HAP-1 (cell line): ENCODE data around the gene GABARAPL2.
A peak's percentile ranks its signal among the peaks of the same experiment; 100 is the strongest.
"Not testable (repeated sequence)": the region's sequence is repeated elsewhere in the genome, so short reads cannot be mapped to it uniquely, and the experiment has no call there.

Experiments used
- DNase-seq, 2 experiments: peaks; one replicate each; pipeline ENCODE4 v3.0.0-alpha.2; 2016 to 2020; ENCODE audit warnings: low spot score in 2 of 2
- H3K27me3 ChIP-seq: fragments of 250-450 bp; sonication (Bioruptor Pico); 2 replicates; pipeline ENCODE4 v1.5.1; 2020; ENCODE audit warnings: low read depth, mild to moderate bottlenecking, moderate library complexity
- H3K36me3 ChIP-seq: fragments of 250-450 bp; sonication (Bioruptor Pico); replicated peaks from 2 replicates; pipeline ENCODE4 v1.5.1; 2020; ENCODE audit warnings: mild to moderate bottlenecking
- H3K4me1 ChIP-seq: fragments of 250-450 bp; sonication (Bioruptor Pico); 2 replicates; pipeline ENCODE4 v1.5.1; 2020; ENCODE audit warnings: mild to moderate bottlenecking
- H3K4me3 ChIP-seq: fragments of 250-450 bp; sonication (Bioruptor Pico); 2 replicates; pipeline ENCODE4 v1.5.1; 2020; ENCODE audit warnings: mild to moderate bottlenecking, moderate library complexity
- H3K9me3 ChIP-seq: fragments of 250-450 bp; sonication (Bioruptor Pico); 2 replicates; pipeline ENCODE4 v1.5.1; 2020; ENCODE audit warnings: mild to moderate bottlenecking, moderate library complexity
- in situ Hi-C: fragments of 300-500 bp; cut with MboI; formaldehyde crosslinking; loops from 3 replicates; pipeline ENCODE4 v1.14.3; 2020; ENCODE audit warnings: low sequenced_read_pairs, inconsistent platforms, mixed read lengths

The GABARAPL2 gene

GRCh38 chr16:75538882-75539565 lies 27.2 kb upstream of the GABARAPL2 start:
- in situ Hi-C loops, H3K36me3 ChIP-seq, DNase-seq, H3K4me3 ChIP-seq, H3K4me1 ChIP-seq, H3K27me3 ChIP-seq, H3K9me3 ChIP-seq: not testable (repeated sequence)

- Histone ChIP-seq H3K36me3 (no peaks in the 10 kb centered on the region), H3K4me3 (no peak overlapping the region), H3K9me3 (no peaks in the 10 kb centered on the region), H3K4me1 (no peaks in the 10 kb centered on the region), H3K27me3 (no peaks in the 10 kb centered on the region)
- no peak for DNase-seq
- in situ Hi-C loops, result no loop called here
Observed at GRCh38 chr16:75541236-75541635, 24.9 kb upstream of the GABARAPL2 start.

- H3K4me1 ChIP-seq, H3K9me3 ChIP-seq, H3K27me3 ChIP-seq, H3K4me3 ChIP-seq, H3K36me3 ChIP-seq, in situ Hi-C loops, DNase-seq: not testable (repeated sequence)
Observed at GRCh38 chr16:75542462-75542861, 23.7 kb upstream of the GABARAPL2 start.

- H3K36me3 ChIP-seq, H3K9me3 ChIP-seq, in situ Hi-C loops, DNase-seq, H3K27me3 ChIP-seq, H3K4me3 ChIP-seq, H3K4me1 ChIP-seq: not testable (repeated sequence)
Observed at GRCh38 chr16:75545879-75546278, 20.3 kb upstream of the GABARAPL2 start.

DNA sequence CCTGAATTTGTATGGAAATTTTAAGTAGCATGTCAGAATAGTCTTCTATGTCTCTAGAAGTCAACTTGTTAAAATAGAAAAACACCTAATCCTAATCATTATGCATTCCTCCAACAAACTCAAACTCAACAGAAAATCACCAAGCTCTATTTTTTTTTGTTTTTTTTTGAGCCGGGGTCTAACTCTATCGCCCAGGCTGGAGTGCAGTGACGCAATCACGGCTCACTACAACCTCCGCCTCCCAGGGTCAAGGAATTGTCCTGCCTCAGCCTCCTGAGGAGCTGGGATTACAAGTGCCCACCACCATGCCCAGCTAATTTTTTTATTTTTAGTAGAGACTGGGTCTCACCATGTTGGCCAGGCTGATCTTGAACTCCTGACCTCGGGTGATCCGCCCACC lies 19.9 kb upstream of the GABARAPL2 start:
- Histone ChIP-seq H3K9me3 (no peaks in the 10 kb centered on the region), H3K36me3 (no peaks in the 10 kb centered on the region), H3K4me1 (no peaks in the 10 kb centered on the region), H3K27me3 (no peaks in the 10 kb centered on the region), H3K4me3 (no peak overlapping the region)
- DNase-seq, result no peak
- in situ Hi-C loops, result no loop called here

- H3K27me3 ChIP-seq, H3K9me3 ChIP-seq, H3K4me1 ChIP-seq, DNase-seq, in situ Hi-C loops, H3K4me3 ChIP-seq, H3K36me3 ChIP-seq: not testable (repeated sequence)
Observed at GRCh38 chr16:75548456-75548855, 17.7 kb upstream of the GABARAPL2 start.

DNA sequence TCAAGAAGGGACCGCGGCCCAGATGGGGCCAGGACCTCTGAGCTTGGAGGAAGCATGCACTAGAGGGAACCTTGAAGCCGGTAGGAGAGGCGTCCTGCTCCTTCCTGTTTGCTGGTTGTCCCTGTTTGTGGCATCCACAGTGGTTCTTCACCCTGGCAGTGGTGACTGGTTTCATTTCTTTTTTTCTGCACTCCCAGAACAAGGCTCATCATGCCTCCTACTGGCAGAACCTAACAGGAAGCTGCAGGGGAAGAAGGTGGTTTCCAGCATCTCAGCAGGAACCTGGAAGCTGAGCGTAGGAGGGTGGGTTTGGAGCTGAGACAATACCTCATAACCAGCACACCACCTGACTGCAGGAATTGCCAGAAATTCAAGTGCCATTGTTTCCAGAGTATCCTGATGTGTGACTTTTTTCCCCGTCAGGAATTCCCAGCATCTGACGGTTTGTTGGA lies 15.9 kb upstream of the GABARAPL2 start:
- H3K9me3 ChIP-seq, result no peaks in the 10 kb centered on the region
- no peaks in the 10 kb centered on the region for H3K36me3 ChIP-seq
- no peaks in the 10 kb centered on the region for H3K27me3 ChIP-seq
- peaks cover 5% of the 10 kb centered on the region for H3K4me1 ChIP-seq
- in situ Hi-C loops, result no loop called here
- H3K4me3 ChIP-seq, result no peak overlapping the region
- no peak for DNase-seq

DNA sequence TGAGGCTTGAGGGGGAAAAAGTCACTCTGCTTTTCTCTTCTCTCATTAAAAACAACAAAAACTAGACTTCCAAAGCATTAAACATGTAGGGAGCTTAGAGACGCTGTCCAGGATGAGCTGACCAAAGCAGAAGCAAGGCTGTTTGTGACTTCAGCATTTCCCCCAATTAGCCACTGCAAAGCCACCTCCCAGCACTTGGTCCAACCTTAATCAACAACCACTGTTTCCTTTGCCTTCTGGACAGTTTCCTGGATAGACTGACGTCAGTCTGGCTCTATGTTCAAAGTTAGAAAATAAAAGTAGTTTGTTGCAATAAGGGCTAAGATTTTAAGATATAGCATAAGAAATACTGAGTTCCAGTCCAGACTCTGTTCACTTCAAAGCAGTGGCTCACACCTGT lies 13.2 kb upstream of the GABARAPL2 start:
- Histone ChIP-seq H3K36me3 (no peaks in the 10 kb centered on the region), H3K27me3 (no peaks in the 10 kb centered on the region), H3K4me1 (peaks cover 11% of the 10 kb centered on the region), H3K4me3 (no peak overlapping the region), H3K9me3 (no peaks in the 10 kb centered on the region)
- no peak for DNase-seq
- in situ Hi-C loops, result no loop called here

GRCh38 chr16:75555213-75555706 lies 10.9 kb upstream of the GABARAPL2 start:
- Histone ChIP-seq H3K4me3 (peak overlapping the region; percentile 54), H3K36me3 (no peaks in the 10 kb centered on the region), H3K9me3 (no peaks in the 10 kb centered on the region), H3K27me3 (no peaks in the 10 kb centered on the region), H3K4me1 (peaks cover 27% of the 10 kb centered on the region)
- peak; percentile 80 to 91 for DNase-seq
- in situ Hi-C loops, result no loop called here

DNA sequence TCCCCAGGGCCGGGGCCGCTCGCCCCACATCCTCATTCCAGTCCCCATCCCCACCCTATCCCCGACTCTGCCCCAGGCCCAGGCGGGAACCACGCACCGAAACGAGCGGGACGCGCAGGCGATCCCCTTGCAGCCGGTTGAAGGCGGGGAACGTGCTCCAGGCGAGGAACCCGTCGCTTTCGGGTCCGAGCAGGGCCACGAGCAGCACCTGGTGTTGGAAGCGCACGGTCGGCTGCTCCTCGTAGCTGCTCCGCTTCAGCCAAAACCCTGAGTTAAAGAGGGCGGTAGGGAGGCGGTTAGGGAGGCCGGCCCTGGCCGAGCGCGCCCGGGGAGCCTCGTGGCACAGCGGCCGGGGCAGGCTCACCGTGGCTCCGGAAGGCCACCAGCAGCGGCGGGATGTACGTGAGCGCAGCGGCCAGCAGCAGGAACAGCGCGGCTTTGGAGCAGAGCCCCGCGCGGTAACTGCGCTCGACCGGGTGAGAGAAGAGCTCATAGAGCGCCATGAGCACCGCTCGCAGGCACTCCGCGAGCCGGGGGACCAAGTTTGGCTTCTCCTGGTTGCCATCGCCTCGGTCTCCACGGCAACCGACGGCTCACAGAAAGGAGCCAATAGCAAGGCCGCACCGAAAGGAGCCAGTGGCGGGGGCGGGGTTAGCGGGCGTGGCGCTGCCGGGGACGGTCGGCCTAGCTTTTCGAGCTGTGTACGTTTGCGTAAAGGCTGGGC lies 10.3 kb upstream of the GABARAPL2 start, which contains the start of gene TMEM231:
TMEM231 (minus strand) TSS at position 546 of the 724 bp plus-strand sequence; CDS start at position 503, 43 bp downstream.
- peak within 1 kb of the TSS; percentile 54 for H3K4me3 ChIP-seq
- DNase-seq, result peak; percentile 94 to 99
- H3K4me1 ChIP-seq, result peaks cover 27% of the 10 kb centered on the region
- H3K9me3 ChIP-seq, result no peaks in the 10 kb centered on the region
- in situ Hi-C loops, result no loop called here
- H3K27me3 ChIP-seq, result no peaks in the 10 kb centered on the region
- H3K36me3 ChIP-seq, result no peaks in the 10 kb centered on the region

GRCh38 chr16:75556431-75556950 lies 9.7 kb upstream of the GABARAPL2 start:
- Histone ChIP-seq H3K4me3 (peak overlapping the region; percentile 54), H3K27me3 (no peaks in the 10 kb centered on the region), H3K4me1 (peaks cover 27% of the 10 kb centered on the region), H3K9me3 (no peaks in the 10 kb centered on the region), H3K36me3 (no peaks in the 10 kb centered on the region)
- DNase-seq, result no peak
- in situ Hi-C loops, result no loop called here

DNA sequence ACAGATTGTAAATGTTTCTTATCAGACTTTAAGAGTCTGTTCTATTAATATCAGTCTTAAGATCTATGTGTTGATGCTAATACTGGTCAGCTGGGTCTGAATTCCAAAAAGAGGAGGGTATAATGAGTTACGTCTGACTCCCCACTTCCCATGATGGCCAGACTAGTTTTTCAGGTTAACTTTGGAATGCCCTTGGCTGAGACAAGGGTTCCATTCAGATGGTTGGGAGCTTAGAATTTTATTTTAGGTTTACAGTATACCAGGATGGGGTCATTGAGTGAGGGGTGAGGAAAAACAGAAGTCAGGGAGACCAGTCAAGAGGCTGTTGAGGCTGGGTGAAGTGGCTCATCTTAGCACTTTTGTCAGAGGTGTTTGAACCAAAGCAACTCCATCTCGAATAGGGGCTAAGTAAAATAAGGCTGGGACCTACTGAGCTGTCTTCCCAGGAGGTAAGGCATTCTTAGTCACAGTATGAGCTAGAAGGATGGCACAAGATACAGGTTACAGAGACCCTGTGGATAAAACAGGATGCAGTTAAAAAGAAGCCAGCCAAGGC lies 7.3 kb upstream of the GABARAPL2 start:
- Histone ChIP-seq H3K4me1 (peaks cover 27% of the 10 kb centered on the region), H3K36me3 (no peaks in the 10 kb centered on the region), H3K9me3 (no peaks in the 10 kb centered on the region), H3K4me3 (no peak overlapping the region), H3K27me3 (peaks cover 4% of the 10 kb centered on the region; the same call in 1 of the 2 replicates)
- no peak for DNase-seq
- in situ Hi-C loops, result no loop called here

DNA sequence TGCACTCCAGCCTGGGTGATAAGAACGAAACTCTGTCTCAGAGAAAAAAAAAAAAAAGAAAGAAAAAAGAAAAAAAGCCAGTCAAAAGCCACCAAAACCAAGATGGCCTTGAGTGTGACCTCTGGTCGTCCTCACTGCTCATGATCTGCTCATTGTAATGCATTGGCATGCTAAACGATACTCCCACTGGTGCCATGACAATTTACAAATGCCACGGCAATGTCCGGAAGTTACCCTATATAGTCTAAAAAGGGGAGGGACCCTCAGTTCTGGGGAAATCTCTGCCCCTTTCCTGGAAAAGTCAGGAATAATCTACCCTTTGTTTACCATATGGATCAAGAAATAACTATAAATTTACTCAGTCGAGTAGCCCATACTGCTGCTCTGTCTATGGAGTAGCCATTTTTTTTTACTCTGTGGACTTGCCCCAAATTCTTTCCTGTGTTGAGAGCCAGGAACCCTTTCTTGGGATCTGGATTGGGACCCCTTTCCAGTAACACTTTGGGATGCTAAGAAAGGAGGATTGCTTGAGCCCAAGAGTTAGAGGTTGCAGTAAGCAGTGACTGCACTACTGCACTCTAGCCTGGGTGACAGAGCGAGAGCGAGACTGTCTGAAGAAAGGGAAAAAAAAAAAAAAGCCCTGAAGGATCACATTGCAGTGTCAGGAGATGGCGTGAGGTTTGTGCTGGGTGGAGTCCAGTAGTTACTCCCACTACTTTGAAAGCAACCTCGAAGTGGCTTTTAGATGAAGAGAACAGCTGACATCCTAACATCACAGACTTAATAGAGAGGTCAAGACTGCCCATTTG lies 6.4 kb upstream of the GABARAPL2 start:
- Histone ChIP-seq H3K4me3 (no peak overlapping the region), H3K9me3 (no peaks in the 10 kb centered on the region), H3K4me1 (peaks cover 25% of the 10 kb centered on the region), H3K27me3 (peaks cover 4% of the 10 kb centered on the region; the same call in 1 of the 2 replicates), H3K36me3 (no peaks in the 10 kb centered on the region)
- DNase-seq, result no peak
- in situ Hi-C loops, result no loop called here
